Tibial nerve (tissue), 4 donors: ENCODE results near the gene EGFL6. TPM values are rescaled to one million over a fixed set of nuclear protein-coding genes. Genes with fewer than 3 reads are reported as not detected.
"Not testable (repeated sequence)": the region's sequence is repeated elsewhere in the genome, so short reads cannot be mapped to it uniquely, and the experiment has no call there.

Experiments used
- DNase-seq, 2 donors: peaks; one replicate each; pipeline ENCODE4 v3.0.0-alpha.2; 2019; ENCODE audit warnings: low spot score in 2 of 2
- H3K27ac ChIP-seq, 4 donors: fragments of 200-600 bp; sonication (generic) in 3 of 4; one replicate each; pipeline ENCODE4 v1.5.1; 2017 to 2019; ENCODE audit warnings: mild to moderate bottlenecking in 1 of 4
- H3K27me3 ChIP-seq, 2 donors: fragments of 200-600 bp; sonication (generic) in 1 of 2; one replicate each; pipeline versions ENCODE4 v1.5.1 to v1.6.0; 2017 to 2019
- H3K36me3 ChIP-seq, 3 donors: fragments of 200-600 bp; sonication (generic); one replicate each; pipeline ENCODE4 v1.5.1; 2018 to 2019
- H3K4me1 ChIP-seq, 4 donors: fragments of 200-600 bp; sonication (generic) in 3 of 4; one replicate each; pipeline ENCODE4 v1.5.1; 2017 to 2019
- H3K4me3 ChIP-seq, 4 donors: fragments of 200-600 bp; sonication (generic) in 3 of 4; one replicate each; pipeline ENCODE4 v1.5.1; 2017 to 2019; ENCODE audit warnings: mild to moderate bottlenecking in 1 of 4, moderate library complexity in 1 of 4
- H3K9me3 ChIP-seq, 4 donors: fragments of 200-600 bp; sonication (generic) in 3 of 4; one replicate each; pipeline ENCODE4 v1.5.1; 2017 to 2019
- CTCF ChIP-seq, 5 experiments: fragments of 200-600 bp in 3 of 5; fragments of 450-650 bp in 2 of 5; sonication (generic) in 3 of 5; IDR thresholded peaks; one replicate each; pipeline ENCODE4 v1.5.1; 2016 to 2019; ENCODE audit warnings: antibody characterized with exemption in 5 of 5, mild to moderate bottlenecking in 3 of 5, moderate library complexity in 2 of 5
- EP300 ChIP-seq, 2 donors: sonication (generic); formaldehyde crosslinking; IDR thresholded peaks; one replicate each; pipeline ENCODE4 v1.6.1; 2017; ENCODE audit warnings: antibody characterized with exemption in 2 of 2, mild to moderate bottlenecking in 1 of 2
- POLR2A ChIP-seq, 2 donors: fragments of 450-650 bp; IDR thresholded peaks; one replicate each; pipeline ENCODE4 v1.6.1; 2017; ENCODE audit warnings: antibody characterized with exemption in 2 of 2, mild to moderate bottlenecking in 2 of 2, moderate library complexity in 2 of 2
- WGBS, 2 donors: methylation state at CpG; one replicate each; pipeline ENCODE4 v1.1.5; 2018; 5-methylcytosine and 5-hydroxymethylcytosine counted together
- total RNA-seq, 4 donors: library from RNA; depleted of rRNA; stranded (reverse); fragments of >200 nt; gene quantifications; one replicate each; pipeline ENCODE4 v1.1.0, GENCODE V29; 2016

EGFL6 gene
- total RNA-seq, 4 donors from 2014 or later = not detected

GRCh38 chrX:13664020-13664419 is 94.6 kb downstream of the EGFL6 start:
- H3K27me3 ChIP-seq = no peaks in the 10 kb centered on the region
- H3K4me1 ChIP-seq = peaks cover 0 to 20% (median 4%) of the 10 kb centered on the region in 4 donors
- H3K36me3 ChIP-seq = no peaks in the 10 kb centered on the region
- no peaks in the 10 kb centered on the region for H3K9me3 ChIP-seq
- peak overlapping the region in 2 of 4 donors; percentile 18 to 50 for H3K27ac ChIP-seq
- DNase-seq = no peak
- TF ChIP-seq CTCF (IDR thresholded peaks at IDR 0.05) = no peak
- no peak for TF ChIP-seq EP300 (IDR thresholded peaks at IDR 0.05)
- TF ChIP-seq POLR2A (IDR thresholded peaks at IDR 0.05) = no peak
- 90 to 91% methylated on average over 3 of the region's 3 CpGs for WGBS, 2 donors
- H3K4me3 ChIP-seq = no peak overlapping the region

GRCh38 chrX:13666836-13667235 is 97.4 kb downstream of the EGFL6 start:
- Histone ChIP-seq H3K36me3 (no peaks in the 10 kb centered on the region), H3K4me3 (no peak overlapping the region), H3K4me1 (peaks cover 0 to 27% (median 4%) of the 10 kb centered on the region in 4 donors), H3K27me3 (no peaks in the 10 kb centered on the region), H3K27ac (peak overlapping the region in 2 of 4 donors; percentile 40 to 50), H3K9me3 (no peaks in the 10 kb centered on the region)
- no peak for TF ChIP-seq POLR2A (IDR thresholded peaks at IDR 0.05)
- TF ChIP-seq EP300 (IDR thresholded peaks at IDR 0.05) = no peak
- no peak for TF ChIP-seq CTCF (IDR thresholded peaks at IDR 0.05)
- WGBS, 2 donors = 31 to 67% methylated on average over 3 of the region's 3 CpGs
- no peak for DNase-seq

- peaks cover 0 to 27% (median 4%) of the 10 kb centered on the region in 4 donors for H3K4me1 ChIP-seq
- H3K27me3 ChIP-seq = no peaks in the 10 kb centered on the region
- no peaks in the 10 kb centered on the region for H3K9me3 ChIP-seq
- H3K4me3 ChIP-seq = no peak overlapping the region
- no peaks in the 10 kb centered on the region for H3K36me3 ChIP-seq
- no peak for DNase-seq
- no peak for TF ChIP-seq EP300 (IDR thresholded peaks at IDR 0.05)
- no peak for TF ChIP-seq POLR2A (IDR thresholded peaks at IDR 0.05)
- TF ChIP-seq CTCF (IDR thresholded peaks at IDR 0.05) = no peak
- no peak overlapping the region for H3K27ac ChIP-seq
Measured at GRCh38 chrX:13667919-13668318, 98.5 kb downstream of the EGFL6 start.

DNA sequence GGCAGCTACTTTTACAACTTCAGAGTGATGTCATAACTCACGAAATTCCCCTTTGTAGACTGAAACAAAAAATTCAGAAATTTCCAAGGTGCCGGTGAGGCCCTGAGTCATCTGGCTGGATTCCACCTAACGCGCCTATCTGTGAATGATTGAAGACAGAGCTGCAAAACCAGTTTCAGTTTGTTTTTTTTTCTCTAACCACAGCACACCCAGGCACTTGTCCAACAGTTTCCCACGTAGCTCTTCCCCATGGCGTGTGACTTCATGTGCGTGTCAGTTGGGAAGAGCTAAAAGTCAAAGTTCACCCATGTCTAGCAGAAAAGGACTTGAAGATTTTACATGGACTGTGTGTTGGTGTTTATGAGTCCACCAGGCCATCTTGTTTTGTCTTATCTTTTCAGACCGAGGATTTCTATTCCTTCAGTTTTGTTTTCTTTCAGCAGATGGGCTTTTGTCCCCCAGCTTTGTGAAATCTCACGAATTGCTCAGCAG is 99.9 kb downstream of the EGFL6 start:
- WGBS, 2 donors = 10 to 46% methylated on average over 9 of the region's 9 CpGs
- Histone ChIP-seq H3K9me3 (no peaks in the 10 kb centered on the region), H3K4me3 (no peak overlapping the region), H3K36me3 (no peaks in the 10 kb centered on the region), H3K27me3 (no peaks in the 10 kb centered on the region), H3K27ac (peak overlapping the region in 3 of 4 donors; percentile 12 to 57 (median 54)), H3K4me1 (peaks cover 0 to 24% (median 4%) of the 10 kb centered on the region in 4 donors)
- DNase-seq = peak; percentile 41 to 72
- TF ChIP-seq POLR2A (IDR thresholded peaks at IDR 0.05) (no peak), EP300 (IDR thresholded peaks at IDR 0.05) (peak in 1 of 2 donors; percentile 67), CTCF (IDR thresholded peaks at IDR 0.05) (no peak)

GRCh38 chrX:13669755-13670154 is 100.4 kb downstream of the EGFL6 start:
- not testable (repeated sequence) for H3K27me3 ChIP-seq, H3K36me3 ChIP-seq
- peak overlapping the region in 3 of 4 donors; percentile 12 to 57 (median 54) for H3K27ac ChIP-seq

GRCh38 chrX:13670197-13670596 is 100.8 kb downstream of the EGFL6 start:
- H3K9me3 ChIP-seq = no peaks in the 10 kb centered on the region
- 86 to 94% methylated on average over 5 of the region's 5 CpGs for WGBS, 2 donors
- peaks cover 0 to 20% (median 4%) of the 10 kb centered on the region in 4 donors for H3K4me1 ChIP-seq
- TF ChIP-seq CTCF (IDR thresholded peaks at IDR 0.05) (no peak), EP300 (IDR thresholded peaks at IDR 0.05) (no peak), POLR2A (IDR thresholded peaks at IDR 0.05) (no peak)
- H3K27me3 ChIP-seq = no peaks in the 10 kb centered on the region
- DNase-seq = no peak
- H3K27ac ChIP-seq = no peak overlapping the region
- no peak overlapping the region for H3K4me3 ChIP-seq
- H3K36me3 ChIP-seq = no peaks in the 10 kb centered on the region

More at GRCh38 chrX:13669755-13670154, 100.4 kb downstream of the EGFL6 start:
- WGBS, 2 donors = 88 to 93% methylated on average over 4 to 8 of the region's 8 CpGs
- not testable (repeated sequence) for DNase-seq, H3K4me3 ChIP-seq, H3K9me3 ChIP-seq
- H3K4me1 ChIP-seq = peaks cover 0 to 21% (median 4%) of the 10 kb centered on the region in 4 donors
